Endothelial cell (in vitro differentiated cells): Measurements from ENCODE around the gene OVCH1. TPM values are rescaled to one million over a fixed set of nuclear protein-coding genes. Genes with fewer than 3 reads are reported as not detected.
"Not testable (repeated sequence)": the region's sequence is repeated elsewhere in the genome, so short reads cannot be mapped to it uniquely, and the experiment has no call there.

Experiments used
- DNase-seq: peaks from one replicate; pipeline ENCODE4 v3.0.0; 2021; ENCODE audit warnings: low spot score
- H3K27ac Mint-ChIP-seq: one replicate; pipeline ENCODE4 v1.8.0; 2021; ENCODE audit warnings: mixed read lengths, inconsistent platforms; ENCODE audit not compliant: unreplicated experiment
- H3K27me3 Mint-ChIP-seq: one replicate; pipeline ENCODE4 v1.8.0; 2021; ENCODE audit warnings: mild to moderate bottlenecking, moderate library complexity, mixed read lengths, inconsistent platforms; ENCODE audit not compliant: unreplicated experiment
- H3K36me3 Mint-ChIP-seq: one replicate; pipeline ENCODE4 v1.8.0; 2021; ENCODE audit warnings: mild to moderate bottlenecking, low read depth, mixed read lengths, inconsistent platforms; ENCODE audit not compliant: unreplicated experiment
- H3K4me1 Mint-ChIP-seq: one replicate; pipeline ENCODE4 v1.8.0; 2021; ENCODE audit warnings: mild to moderate bottlenecking, mixed read lengths, inconsistent platforms; ENCODE audit not compliant: unreplicated experiment
- H3K4me3 Mint-ChIP-seq: one replicate; pipeline ENCODE4 v1.8.0; 2021; ENCODE audit warnings: mild to moderate bottlenecking, mixed read lengths, inconsistent platforms; ENCODE audit not compliant: unreplicated experiment
- H3K9me3 Mint-ChIP-seq: one replicate; pipeline ENCODE4 v1.8.0; 2021; ENCODE audit warnings: mixed read lengths, inconsistent platforms; ENCODE audit not compliant: unreplicated experiment
- CTCF ChIP-seq: fragments of 200-600 bp; sonication (generic); IDR thresholded peaks from one replicate; pipeline ENCODE4 v1.5.0; 2021; ENCODE audit warnings: antibody characterized with exemption; ENCODE audit not compliant: unreplicated experiment
- total RNA-seq: library from RNA; stranded (reverse); fragmentation: NEBNext Ultra II Directional; extraction: Animal tissue kit (Norgen Biotek cat#: 25700); gene quantifications from one replicate; pipeline ENCODE4 v1.2.1, GENCODE V29; 2021; ENCODE audit not compliant: unreplicated experiment

Gene OVCH1
- total RNA-seq, 1 donor from 2014 or later: not detected

- no peaks in the 10 kb centered on the region for H3K36me3 Mint-ChIP-seq
- H3K9me3 Mint-ChIP-seq: no peaks in the 10 kb centered on the region
- H3K27me3 Mint-ChIP-seq: peaks cover 1% of the 10 kb centered on the region
- TF ChIP-seq CTCF: no peak
- DNase-seq: no peak
- no peak overlapping the region for H3K27ac Mint-ChIP-seq
- H3K4me1 Mint-ChIP-seq: peaks cover 3% of the 10 kb centered on the region
- H3K4me3 Mint-ChIP-seq: no peak overlapping the region
Measured at GRCh38 chr12:29395356-29395755, 102.1 kb downstream of the OVCH1 start.

DNA sequence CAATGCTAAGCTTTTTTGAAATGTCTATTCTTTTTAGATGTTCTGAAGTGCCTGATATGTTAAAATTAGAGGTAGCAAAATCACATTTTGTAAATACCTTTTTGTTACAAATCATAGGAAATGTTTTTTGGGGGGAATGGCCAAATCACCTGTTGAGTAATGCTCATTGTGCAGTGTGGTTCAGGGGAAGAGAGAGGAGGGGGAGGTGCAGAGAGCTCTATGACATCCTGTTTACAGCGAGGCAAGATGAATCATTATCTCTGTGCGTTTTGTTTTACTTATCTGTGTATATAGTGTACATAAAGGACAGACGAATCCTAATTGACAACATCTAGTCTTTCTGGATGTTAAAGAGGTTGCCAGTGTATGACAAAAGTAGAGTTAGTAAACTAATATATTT lies 107.1 kb downstream of the OVCH1 start:
- not testable (repeated sequence) for DNase-seq, H3K27me3 Mint-ChIP-seq, H3K36me3 Mint-ChIP-seq, H3K4me1 Mint-ChIP-seq, H3K9me3 Mint-ChIP-seq, H3K4me3 Mint-ChIP-seq, H3K27ac Mint-ChIP-seq

DNA sequence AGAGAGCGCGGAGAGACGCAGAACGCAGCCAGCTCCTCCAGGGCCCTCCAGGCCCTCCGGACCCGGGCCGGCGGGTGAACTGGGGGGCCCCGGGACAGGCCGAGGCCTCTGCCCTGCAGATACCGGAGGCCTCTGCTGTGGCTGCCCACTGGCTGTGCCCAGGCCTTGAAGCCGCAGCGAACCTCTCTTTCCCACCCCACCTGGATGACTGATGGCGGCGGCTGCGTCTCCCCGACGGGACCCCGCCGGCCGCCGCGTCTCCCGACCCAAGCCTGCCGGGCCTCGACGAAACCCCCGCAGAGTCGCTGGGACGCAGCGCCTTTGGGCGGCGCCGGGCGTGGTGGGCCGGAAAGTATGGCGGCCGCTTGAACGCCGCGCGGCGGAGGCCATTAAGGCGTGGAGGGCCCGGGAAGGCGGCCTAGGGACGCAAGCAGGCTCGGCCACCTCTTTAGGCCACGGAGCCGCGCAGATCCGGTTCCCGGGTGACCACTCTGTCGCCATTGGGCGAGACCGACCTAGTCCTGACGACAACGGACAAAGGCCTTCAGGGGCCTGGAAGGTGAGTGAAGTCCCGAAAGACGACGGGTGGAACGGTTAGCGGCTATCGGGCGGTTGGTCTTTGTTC lies 108.1 kb downstream of the OVCH1 start:
- TF ChIP-seq CTCF: no peak
- H3K27me3 Mint-ChIP-seq: no peaks in the 10 kb centered on the region
- H3K36me3 Mint-ChIP-seq: peaks cover 3% of the 10 kb centered on the region
- H3K9me3 Mint-ChIP-seq: no peaks in the 10 kb centered on the region
- DNase-seq: no peak
- no peak overlapping the region for H3K27ac Mint-ChIP-seq
- H3K4me1 Mint-ChIP-seq: peaks cover 7% of the 10 kb centered on the region
- no peak overlapping the region for H3K4me3 Mint-ChIP-seq

- not testable (repeated sequence) for H3K9me3 Mint-ChIP-seq, H3K27ac Mint-ChIP-seq, H3K36me3 Mint-ChIP-seq, H3K4me3 Mint-ChIP-seq, H3K27me3 Mint-ChIP-seq, DNase-seq
- H3K4me1 Mint-ChIP-seq: peaks cover 12% of the 10 kb centered on the region
Measured at GRCh38 chr12:29386084-29386680, 111.3 kb downstream of the OVCH1 start.

DNA sequence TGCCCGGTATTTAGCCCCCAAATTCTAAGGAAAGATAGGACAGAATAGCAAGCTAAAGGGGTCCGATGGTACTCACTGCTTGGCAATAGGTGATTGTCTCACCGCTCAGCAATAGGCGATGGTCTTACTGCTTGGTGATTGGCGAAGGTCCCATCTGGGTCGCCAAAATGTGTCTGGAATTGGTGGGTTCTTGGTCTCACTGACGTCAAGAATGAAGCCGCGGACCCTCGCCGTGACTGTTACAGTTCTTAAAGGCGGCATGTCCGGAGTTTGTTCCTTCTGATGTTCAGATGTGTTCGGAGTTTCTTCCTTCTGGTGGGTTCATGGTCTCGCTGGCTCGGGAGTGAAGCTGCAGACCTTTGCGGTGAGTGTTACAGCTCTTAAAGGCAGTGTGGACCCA lies 112.3 kb downstream of the OVCH1 start:
- not testable (repeated sequence) for H3K4me3 Mint-ChIP-seq, H3K27ac Mint-ChIP-seq, H3K9me3 Mint-ChIP-seq, H3K27me3 Mint-ChIP-seq, DNase-seq, H3K36me3 Mint-ChIP-seq
- H3K4me1 Mint-ChIP-seq: peaks cover 11% of the 10 kb centered on the region

- H3K4me1 Mint-ChIP-seq: peaks cover 8% of the 10 kb centered on the region
- H3K9me3 Mint-ChIP-seq: no peaks in the 10 kb centered on the region
- no peak for DNase-seq
- H3K4me3 Mint-ChIP-seq: no peak overlapping the region
- H3K36me3 Mint-ChIP-seq: peaks cover 4% of the 10 kb centered on the region
- no peak overlapping the region for H3K27ac Mint-ChIP-seq
- peaks cover 8% of the 10 kb centered on the region for H3K27me3 Mint-ChIP-seq
- TF ChIP-seq CTCF: no peak
Measured at GRCh38 chr12:29382251-29382650, 115.2 kb downstream of the OVCH1 start.
